GM23338 (cell line): Measurements from ENCODE around the gene TMEM150C. TPM values are rescaled to one million over a fixed set of nuclear protein-coding genes. Genes with fewer than 3 reads are reported as not detected.

ENCODE experiments used
- ATAC-seq: fragments of 200-7000 bp; cut with Tn5 transposase; 3 replicates; pipeline ENCODE4 v1.9.1; 2020
- DNase-seq: peaks from one replicate; pipeline ENCODE4 v3.0.0-alpha.2; 2015; ENCODE audit warnings: low spot score
- H2AFZ ChIP-seq: fragments of 200-600 bp; sonication (generic); 2 replicates; pipeline ENCODE4 v1.8.0; 2016; ENCODE audit warnings: antibody characterized with exemption, mild to moderate bottlenecking, moderate library complexity
- H3F3A ChIP-seq: fragments of 200-600 bp; sonication (generic); replicated peaks from 2 replicates; pipeline ENCODE4 v1.8.0; 2017; ENCODE audit warnings: antibody characterized with exemption, mixed run types, low read depth
- H3K27ac ChIP-seq: fragments of 200-600 bp; sonication (generic); 2 replicates; pipeline ENCODE4 v1.6.1; 2016; ENCODE audit warnings: low read depth
- H3K27me3 ChIP-seq: fragments of 200-600 bp; sonication (generic); 2 replicates; pipeline ENCODE4 v1.8.0; 2016; ENCODE audit warnings: mild to moderate bottlenecking, mixed run types, moderate library complexity; ENCODE audit not compliant: insufficient read depth
- H3K36me3 ChIP-seq: fragments of 200-600 bp; sonication (generic); 2 replicates; pipeline ENCODE4 v1.8.0; 2016; ENCODE audit warnings: mild to moderate bottlenecking; ENCODE audit not compliant: insufficient read depth
- H3K4me1 ChIP-seq: fragments of 200-600 bp; sonication (generic); 2 replicates; pipeline ENCODE4 v1.8.0; 2016; ENCODE audit warnings: mild to moderate bottlenecking, moderate library complexity; ENCODE audit not compliant: insufficient read depth
- H3K4me2 ChIP-seq: fragments of 200-600 bp; sonication (generic); 2 replicates; pipeline ENCODE4 v1.7.1; 2017; ENCODE audit warnings: mixed run types
- H3K4me3 ChIP-seq: fragments of 200-600 bp; sonication (generic); 2 replicates; pipeline ENCODE4 v1.6.1; 2016; ENCODE audit warnings: mixed run types
- H3K79me2 ChIP-seq: fragments of 200-600 bp; sonication (generic); replicated peaks from 2 replicates; pipeline ENCODE4 v1.8.0; 2017; ENCODE audit warnings: mild to moderate bottlenecking; ENCODE audit not compliant: insufficient read depth
- H3K9me2 ChIP-seq: fragments of 200-600 bp; sonication (generic); 2 replicates; pipeline ENCODE4 v1.8.0; 2017; ENCODE audit not compliant: insufficient read depth
- H4K20me1 ChIP-seq: fragments of 200-600 bp; sonication (generic); replicated peaks from 2 replicates; pipeline ENCODE4 v1.8.0; 2017; ENCODE audit warnings: mild to moderate bottlenecking; ENCODE audit not compliant: insufficient read depth
- H3K27ac Mint-ChIP-seq: 2 replicates; pipeline ENCODE4 v1.8.0; 2020; ENCODE audit warnings: inconsistent platforms, mild to moderate bottlenecking, moderate library complexity, mixed read lengths
- H3K27me3 Mint-ChIP-seq: 3 replicates; pipeline ENCODE4 v1.8.0; 2022; ENCODE audit warnings: low read depth, mild to moderate bottlenecking, moderate library complexity, mixed read lengths, inconsistent platforms; ENCODE audit not compliant: insufficient read depth, poor library complexity
- H3K36me3 Mint-ChIP-seq: 3 replicates; pipeline ENCODE4 v1.8.0; 2021; ENCODE audit warnings: low read depth, mild to moderate bottlenecking, inconsistent platforms, moderate library complexity, mixed read lengths
- H3K4me1 Mint-ChIP-seq: 3 replicates; pipeline ENCODE4 v1.8.0; 2020; ENCODE audit warnings: mild to moderate bottlenecking, inconsistent platforms, mixed read lengths
- H3K4me3 Mint-ChIP-seq: 3 replicates; pipeline ENCODE4 v1.8.0; 2021; ENCODE audit warnings: moderate library complexity, mild to moderate bottlenecking, inconsistent platforms, mixed read lengths
- H3K9me3 Mint-ChIP-seq: 3 replicates; pipeline ENCODE4 v1.8.0; 2020; ENCODE audit warnings: moderate library complexity, mild to moderate bottlenecking, inconsistent platforms, mixed read lengths
- CREB1 ChIP-seq: fragments of 250-450 bp; sonication (Bioruptor Pico); IDR thresholded peaks from 2 replicates; pipeline ENCODE4 v1.5.0; 2020; ENCODE audit warnings: low read depth, mild to moderate bottlenecking, moderate library complexity
- EZH2 ChIP-seq: fragments of 200-600 bp; sonication (generic); IDR thresholded peaks from one replicate; pipeline ENCODE4 v1.8.0; 2017; ENCODE audit warnings: antibody characterized with exemption, mild to moderate bottlenecking, low read depth; ENCODE audit not compliant: unreplicated experiment
- EZH2phosphoT487 ChIP-seq: fragments of 200-600 bp; sonication (generic); IDR thresholded peaks from one replicate; pipeline ENCODE4 v1.8.1; 2018; ENCODE audit warnings: antibody characterized with exemption; ENCODE audit not compliant: unreplicated experiment
- JUNB ChIP-seq: IDR thresholded peaks from one replicate; pipeline ENCODE4 v1.6.1; 2016; ENCODE audit warnings: antibody characterized with exemption; ENCODE audit not compliant: unreplicated experiment
- POLR2AphosphoS5 ChIP-seq: IDR thresholded peaks from 2 replicates; pipeline ENCODE4 v1.6.1; 2016; ENCODE audit warnings: antibody characterized with exemption, low read depth
- STAT1 ChIP-seq: IDR thresholded peaks from one replicate; pipeline ENCODE4 v1.6.1; 2016; ENCODE audit warnings: antibody characterized with exemption; ENCODE audit not compliant: unreplicated experiment
- ZNF114 ChIP-seq: fragments of 250-450 bp; sonication (Bioruptor Pico); IDR thresholded peaks from 2 replicates; pipeline ENCODE4 v1.5.0; 2020; ENCODE audit warnings: mild to moderate bottlenecking, moderate library complexity
- ZNF331 ChIP-seq: fragments of 250-450 bp; sonication (Bioruptor Pico); IDR thresholded peaks from 2 replicates; pipeline ENCODE4 v1.5.0; 2020; ENCODE audit warnings: low read depth, mild to moderate bottlenecking, moderate library complexity
- polyA plus RNA-seq: library from polyadenylated mRNA; unstranded; fragments of >200 nt; fragmentation: Nextera tagmentation; extraction: Ambion mirVana; gene quantifications from 2 replicates; pipeline ENCODE4 v1.2.1, GENCODE V29; 2016
- total RNA-seq: library from RNA; depleted of rRNA; stranded (reverse); fragments of >200 nt; shearing (Covaris generic); gene quantifications from 2 replicates; pipeline ENCODE4 v1.2.3, GENCODE V29; 2014
- TF ChIP-seq, protein P1 (sequence below): fragments of 250-450 bp; sonication (Bioruptor Pico); IDR thresholded peaks from 2 replicates; pipeline ENCODE4 v1.5.0; 2020; ENCODE audit warnings: mild to moderate bottlenecking, moderate library complexity
- TF ChIP-seq, protein P2 (sequence below), 2 experiments: fragments of 200-600 bp in 1 of 2; sonication (generic) in 1 of 2; conservative IDR thresholded peaks; 2 replicates each; pipeline versions ENCODE4 v1.5.1 to v1.6.1; 2016 to 2017; ENCODE audit warnings: antibody characterized with exemption in 2 of 2, low read depth in 2 of 2, mild to moderate bottlenecking in 2 of 2, moderate library complexity in 1 of 2

Gene TMEM150C
- total and polyA plus RNA-seq, 2 experiments from 2014 or later, result 1.7 to 4.0 TPM

DNA sequence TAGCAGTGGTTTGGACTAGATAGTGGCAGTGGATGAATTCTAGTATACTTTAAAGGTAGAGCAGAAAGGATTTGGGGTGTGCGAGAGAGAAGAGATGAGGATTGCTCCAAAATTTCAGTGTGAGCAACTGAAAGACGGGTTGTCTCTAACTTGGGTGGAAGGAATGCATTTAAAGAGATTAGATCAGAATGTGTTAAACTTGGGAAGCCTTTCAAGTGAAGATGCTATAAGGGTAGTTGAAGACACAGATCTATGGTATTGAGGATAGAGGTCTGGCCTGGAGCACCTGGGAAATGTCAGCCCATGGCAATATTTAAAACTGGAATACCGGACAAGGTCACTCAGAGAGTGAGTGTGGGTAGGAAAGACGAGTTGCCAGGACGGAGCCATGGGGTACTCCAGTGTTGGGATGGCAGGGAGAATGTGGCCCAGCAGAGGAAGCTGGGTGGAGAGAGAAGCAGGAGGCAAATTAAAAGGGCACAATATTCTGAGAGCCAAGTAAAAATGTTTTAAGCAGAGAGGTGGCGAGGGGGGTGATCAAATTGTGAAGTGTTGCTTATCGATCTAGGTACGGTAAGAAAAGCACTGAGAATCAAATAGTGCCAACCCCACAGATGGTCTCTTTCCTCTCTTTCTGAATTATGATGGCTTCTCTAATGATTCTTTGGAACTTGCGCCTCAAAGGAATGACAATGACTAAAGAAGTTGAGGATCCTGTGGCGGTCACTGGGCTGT lies 80.8 kb downstream of the TMEM150C start (continued):
- TF ChIP-seq, protein P1, sequence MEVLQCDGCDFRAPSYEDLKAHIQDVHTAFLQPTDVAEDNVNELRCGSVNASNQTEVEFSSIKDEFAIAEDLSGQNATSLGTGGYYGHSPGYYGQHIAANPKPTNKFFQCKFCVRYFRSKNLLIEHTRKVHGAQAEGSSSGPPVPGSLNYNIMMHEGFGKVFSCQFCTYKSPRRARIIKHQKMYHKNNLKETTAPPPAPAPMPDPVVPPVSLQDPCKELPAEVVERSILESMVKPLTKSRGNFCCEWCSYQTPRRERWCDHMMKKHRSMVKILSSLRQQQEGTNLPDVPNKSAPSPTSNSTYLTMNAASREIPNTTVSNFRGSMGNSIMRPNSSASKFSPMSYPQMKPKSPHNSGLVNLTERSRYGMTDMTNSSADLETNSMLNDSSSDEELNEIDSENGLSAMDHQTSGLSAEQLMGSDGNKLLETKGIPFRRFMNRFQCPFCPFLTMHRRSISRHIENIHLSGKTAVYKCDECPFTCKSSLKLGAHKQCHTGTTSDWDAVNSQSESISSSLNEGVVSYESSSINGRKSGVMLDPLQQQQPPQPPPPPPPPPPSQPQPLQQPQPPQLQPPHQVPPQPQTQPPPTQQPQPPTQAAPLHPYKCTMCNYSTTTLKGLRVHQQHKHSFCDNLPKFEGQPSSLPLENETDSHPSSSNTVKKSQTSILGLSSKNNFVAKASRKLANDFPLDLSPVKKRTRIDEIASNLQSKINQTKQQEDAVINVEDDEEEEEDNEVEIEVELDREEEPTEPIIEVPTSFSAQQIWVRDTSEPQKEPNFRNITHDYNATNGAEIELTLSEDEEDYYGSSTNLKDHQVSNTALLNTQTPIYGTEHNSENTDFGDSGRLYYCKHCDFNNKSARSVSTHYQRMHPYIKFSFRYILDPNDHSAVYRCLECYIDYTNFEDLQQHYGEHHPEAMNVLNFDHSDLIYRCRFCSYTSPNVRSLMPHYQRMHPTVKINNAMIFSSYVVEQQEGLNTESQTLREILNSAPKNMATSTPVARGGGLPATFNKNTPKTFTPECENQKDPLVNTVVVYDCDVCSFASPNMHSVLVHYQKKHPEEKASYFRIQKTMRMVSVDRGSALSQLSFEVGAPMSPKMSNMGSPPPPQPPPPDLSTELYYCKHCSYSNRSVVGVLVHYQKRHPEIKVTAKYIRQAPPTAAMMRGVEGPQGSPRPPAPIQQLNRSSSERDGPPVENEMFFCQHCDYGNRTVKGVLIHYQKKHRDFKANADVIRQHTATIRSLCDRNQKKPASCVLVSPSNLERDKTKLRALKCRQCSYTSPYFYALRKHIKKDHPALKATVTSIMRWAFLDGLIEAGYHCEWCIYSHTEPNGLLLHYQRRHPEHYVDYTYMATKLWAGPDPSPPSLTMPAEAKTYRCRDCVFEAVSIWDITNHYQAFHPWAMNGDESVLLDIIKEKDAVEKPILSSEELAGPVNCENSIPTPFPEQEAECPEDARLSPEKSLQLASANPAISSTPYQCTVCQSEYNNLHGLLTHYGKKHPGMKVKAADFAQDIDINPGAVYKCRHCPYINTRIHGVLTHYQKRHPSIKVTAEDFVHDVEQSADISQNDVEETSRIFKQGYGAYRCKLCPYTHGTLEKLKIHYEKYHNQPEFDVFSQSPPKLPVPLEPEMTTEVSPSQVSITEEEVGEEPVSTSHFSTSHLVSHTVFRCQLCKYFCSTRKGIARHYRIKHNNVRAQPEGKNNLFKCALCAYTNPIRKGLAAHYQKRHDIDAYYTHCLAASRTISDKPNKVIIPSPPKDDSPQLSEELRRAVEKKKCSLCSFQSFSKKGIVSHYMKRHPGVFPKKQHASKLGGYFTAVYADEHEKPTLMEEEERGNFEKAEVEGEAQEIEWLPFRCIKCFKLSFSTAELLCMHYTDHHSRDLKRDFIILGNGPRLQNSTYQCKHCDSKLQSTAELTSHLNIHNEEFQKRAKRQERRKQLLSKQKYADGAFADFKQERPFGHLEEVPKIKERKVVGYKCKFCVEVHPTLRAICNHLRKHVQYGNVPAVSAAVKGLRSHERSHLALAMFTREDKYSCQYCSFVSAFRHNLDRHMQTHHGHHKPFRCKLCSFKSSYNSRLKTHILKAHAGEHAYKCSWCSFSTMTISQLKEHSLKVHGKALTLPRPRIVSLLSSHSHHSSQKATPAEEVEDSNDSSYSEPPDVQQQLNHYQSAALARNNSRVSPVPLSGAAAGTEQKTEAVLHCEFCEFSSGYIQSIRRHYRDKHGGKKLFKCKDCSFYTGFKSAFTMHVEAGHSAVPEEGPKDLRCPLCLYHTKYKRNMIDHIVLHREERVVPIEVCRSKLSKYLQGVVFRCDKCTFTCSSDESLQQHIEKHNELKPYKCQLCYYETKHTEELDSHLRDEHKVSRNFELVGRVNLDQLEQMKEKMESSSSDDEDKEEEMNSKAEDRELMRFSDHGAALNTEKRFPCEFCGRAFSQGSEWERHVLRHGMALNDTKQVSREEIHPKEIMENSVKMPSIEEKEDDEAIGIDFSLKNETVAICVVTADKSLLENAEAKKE (CRISPR knock-in tag), result no peak
- no peak for TF ChIP-seq EZH2phosphoT487
- TF ChIP-seq ZNF114 (CRISPR knock-in tag), result no peak
- no peak for TF ChIP-seq POLR2AphosphoS5

DNA sequence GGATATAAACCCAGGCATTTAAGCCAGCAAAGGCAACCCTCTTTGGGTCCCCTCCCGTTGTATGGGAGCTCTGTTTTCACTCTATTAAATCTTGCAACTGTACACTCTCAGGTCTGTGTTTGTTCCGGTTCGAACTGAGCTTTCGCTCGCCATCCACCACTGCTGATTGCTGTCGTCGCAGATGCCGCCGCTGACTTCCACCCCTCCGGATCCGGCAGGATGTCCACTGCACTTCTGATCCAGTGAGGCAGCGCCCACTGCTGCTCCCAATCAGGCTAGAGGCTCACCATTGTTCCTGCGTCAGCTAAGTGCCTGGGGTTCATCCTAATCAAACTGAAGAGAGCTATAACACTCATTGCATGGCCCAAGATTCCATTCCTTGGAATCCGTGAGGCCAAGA lies 82.2 kb downstream of the TMEM150C start:
- ATAC-seq (no peak), DNase-seq (no peak)
- no peak overlapping the region for H3K4me3 ChIP-seq
- H4K20me1 ChIP-seq, result no peaks in the 10 kb centered on the region
- peaks cover 11% of the 10 kb centered on the region for H3K4me1 Mint-ChIP-seq
- no peaks in the 10 kb centered on the region for H3K9me2 ChIP-seq
- H3K36me3 ChIP-seq, result no peaks in the 10 kb centered on the region
- H3F3A ChIP-seq, result no peaks in the 10 kb centered on the region
- H2AFZ ChIP-seq, result no peak overlapping the region
- H3K9me3 Mint-ChIP-seq, result peaks cover 8% of the 10 kb centered on the region; the same call in 2 of the 3 replicates
- H3K4me1 ChIP-seq, result peaks cover 8% of the 10 kb centered on the region; the same call in 1 of the 2 replicates
- no peaks in the 10 kb centered on the region for H3K27me3 ChIP-seq
- H3K4me3 Mint-ChIP-seq, result no peak overlapping the region
- peaks cover 3% of the 10 kb centered on the region; the same call in 1 of the 3 replicates for H3K36me3 Mint-ChIP-seq
- peaks cover 2% of the 10 kb centered on the region for H3K27me3 Mint-ChIP-seq
- no peaks in the 10 kb centered on the region for H3K79me2 ChIP-seq
- H3K27ac Mint-ChIP-seq, result no peak overlapping the region
- H3K27ac ChIP-seq, result no peak overlapping the region
- no peak overlapping the region for H3K4me2 ChIP-seq
- TF ChIP-seq ZNF114 (CRISPR knock-in tag) (no peak), ZNF331 (CRISPR knock-in tag) (no peak), EZH2 (no peak), CREB1 (CRISPR knock-in tag) (no peak), POLR2AphosphoS5 (no peak), STAT1 (no peak), JUNB (no peak), EZH2phosphoT487 (no peak)
- TF ChIP-seq, protein P2, sequence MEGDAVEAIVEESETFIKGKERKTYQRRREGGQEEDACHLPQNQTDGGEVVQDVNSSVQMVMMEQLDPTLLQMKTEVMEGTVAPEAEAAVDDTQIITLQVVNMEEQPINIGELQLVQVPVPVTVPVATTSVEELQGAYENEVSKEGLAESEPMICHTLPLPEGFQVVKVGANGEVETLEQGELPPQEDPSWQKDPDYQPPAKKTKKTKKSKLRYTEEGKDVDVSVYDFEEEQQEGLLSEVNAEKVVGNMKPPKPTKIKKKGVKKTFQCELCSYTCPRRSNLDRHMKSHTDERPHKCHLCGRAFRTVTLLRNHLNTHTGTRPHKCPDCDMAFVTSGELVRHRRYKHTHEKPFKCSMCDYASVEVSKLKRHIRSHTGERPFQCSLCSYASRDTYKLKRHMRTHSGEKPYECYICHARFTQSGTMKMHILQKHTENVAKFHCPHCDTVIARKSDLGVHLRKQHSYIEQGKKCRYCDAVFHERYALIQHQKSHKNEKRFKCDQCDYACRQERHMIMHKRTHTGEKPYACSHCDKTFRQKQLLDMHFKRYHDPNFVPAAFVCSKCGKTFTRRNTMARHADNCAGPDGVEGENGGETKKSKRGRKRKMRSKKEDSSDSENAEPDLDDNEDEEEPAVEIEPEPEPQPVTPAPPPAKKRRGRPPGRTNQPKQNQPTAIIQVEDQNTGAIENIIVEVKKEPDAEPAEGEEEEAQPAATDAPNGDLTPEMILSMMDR (conservative IDR thresholded peaks at IDR 0.05; ENCODE audit: low read depth in 2 of 2), result no peak
